ENCODE data around the gene NPPC.

The NPPC gene

DNA sequence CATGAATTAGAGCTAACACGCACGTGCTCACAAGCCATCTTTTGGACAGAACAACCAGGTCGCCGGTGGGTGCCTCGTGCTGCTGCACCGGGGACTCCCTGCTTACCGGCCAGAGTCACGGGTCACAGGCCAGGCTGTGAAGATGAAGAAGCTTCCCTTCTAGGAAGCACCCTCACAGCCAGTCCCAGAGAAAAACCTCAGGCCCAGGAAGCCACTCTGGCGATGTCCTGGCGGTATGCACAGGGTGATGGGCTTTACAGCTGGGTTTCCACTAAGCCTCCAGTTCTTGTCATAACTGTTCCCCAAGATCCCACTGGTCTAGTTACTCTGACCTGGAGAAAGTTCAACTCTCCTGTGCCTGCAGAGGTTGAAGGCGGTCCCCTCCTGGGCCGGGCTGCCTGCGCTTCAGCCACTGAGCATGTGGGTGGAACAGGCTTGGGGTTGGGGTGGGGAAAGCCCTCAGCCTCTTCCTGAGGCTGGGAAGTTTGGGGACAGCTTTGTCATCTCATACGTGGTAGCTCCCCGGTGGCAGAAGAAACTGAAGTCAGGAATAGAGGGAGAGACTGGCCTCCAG, 20.1 kb upstream of the NPPC start:
- Histone ChIP-seq H3K4me3 (ENCODE audit: insufficient read depth, low read length, poor library complexity, severe bottlenecking) (no peak overlapping the region), H3K9me2 (replicated peaks; ENCODE audit: insufficient read depth, low read length) (no peaks in the 10 kb centered on the region), H2AFZ (ENCODE audit: low read depth, low read length, severe bottlenecking) (no peak overlapping the region), H3K9ac (ENCODE audit: low read length) (no peak overlapping the region), H3K9me3 (ENCODE audit: insufficient read depth, low read length) (no peaks in the 10 kb centered on the region), H3K36me3 (ENCODE audit: low read length) (no peaks in the 10 kb centered on the region), H3K79me2 (ENCODE audit: insufficient read depth, low read length) (no peaks in the 10 kb centered on the region), H3K4me2 (ENCODE audit: low read depth, low read length, poor library complexity, severe bottlenecking) (no peak overlapping the region), H3K27ac (ENCODE audit: low read depth, low read length) (no peak overlapping the region), H4K20me1 (ENCODE audit: low read depth, low read length) (no peaks in the 10 kb centered on the region), H3K27me3 (ENCODE audit: low read length) (no peaks in the 10 kb centered on the region), H3F3A (ENCODE audit: insufficient read depth) (no peaks in the 10 kb centered on the region)
- TF ChIP-seq EZH2phosphoT487 (conservative IDR thresholded peaks at IDR 0.05; ENCODE audit: low read length), result no peak

GRCh38 chr2:231942180-231942579, 16.0 kb upstream of the NPPC start:
- H3K36me3 ChIP-seq (ENCODE audit: low read length), result no peaks in the 10 kb centered on the region
- TF ChIP-seq CTCF (IDR thresholded peaks at IDR 0.05; ENCODE audit: insufficient read depth, low read length, poor library complexity, severe bottlenecking), result no peak
- no peak for TF ChIP-seq EZH2phosphoT487 (conservative IDR thresholded peaks at IDR 0.05; ENCODE audit: low read length)
- no peak overlapping the region for H3K4me3 ChIP-seq (ENCODE audit: insufficient read depth, low read length, poor library complexity, severe bottlenecking)
- H3K9ac ChIP-seq (ENCODE audit: low read length), result no peak overlapping the region
- no peak overlapping the region for H3K27ac ChIP-seq (ENCODE audit: low read depth, low read length)
- no peak overlapping the region for H3K4me2 ChIP-seq (ENCODE audit: low read depth, low read length, poor library complexity, severe bottlenecking)
- H3K27me3 ChIP-seq (ENCODE audit: low read length), result no peaks in the 10 kb centered on the region
- H2AFZ ChIP-seq (ENCODE audit: low read depth, low read length, severe bottlenecking), result no peak overlapping the region
- H3K9me3 ChIP-seq (ENCODE audit: insufficient read depth, low read length), result no peaks in the 10 kb centered on the region
- no peaks in the 10 kb centered on the region for H3K79me2 ChIP-seq (ENCODE audit: insufficient read depth, low read length)
- H4K20me1 ChIP-seq (ENCODE audit: low read depth, low read length), result no peaks in the 10 kb centered on the region
- no peaks in the 10 kb centered on the region for H3F3A ChIP-seq (ENCODE audit: insufficient read depth)
- H3K9me2 ChIP-seq (replicated peaks; ENCODE audit: insufficient read depth, low read length), result no peaks in the 10 kb centered on the region

DNA sequence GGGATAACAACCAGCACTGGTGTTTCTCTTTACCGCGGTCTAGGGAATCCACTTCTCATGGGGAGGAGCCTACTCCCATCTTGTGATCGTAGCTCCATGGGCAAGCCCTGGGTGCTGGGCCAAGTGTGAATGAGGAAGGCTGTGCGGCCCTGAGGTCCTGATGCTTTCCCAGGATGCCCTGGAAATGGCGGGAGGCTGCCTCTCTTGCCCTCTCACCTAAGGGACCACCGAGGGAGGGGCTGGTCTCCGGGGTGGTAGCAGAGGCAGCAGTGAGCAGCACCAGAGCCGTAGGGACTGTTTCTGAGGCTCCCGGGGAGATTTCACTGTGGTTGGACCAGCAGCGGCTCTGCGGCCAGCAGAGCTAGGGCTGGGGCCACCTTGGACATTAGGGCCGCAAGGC, 15.5 kb upstream of the NPPC start:
- Histone ChIP-seq H3K9ac (ENCODE audit: low read length) (no peak overlapping the region), H3K4me3 (ENCODE audit: insufficient read depth, low read length, poor library complexity, severe bottlenecking) (no peak overlapping the region), H3K27ac (ENCODE audit: low read depth, low read length) (no peak overlapping the region), H3K9me2 (replicated peaks; ENCODE audit: insufficient read depth, low read length) (no peaks in the 10 kb centered on the region), H4K20me1 (ENCODE audit: low read depth, low read length) (no peaks in the 10 kb centered on the region), H3K36me3 (ENCODE audit: low read length) (no peaks in the 10 kb centered on the region), H2AFZ (ENCODE audit: low read depth, low read length, severe bottlenecking) (no peak overlapping the region), H3F3A (ENCODE audit: insufficient read depth) (no peaks in the 10 kb centered on the region), H3K79me2 (ENCODE audit: insufficient read depth, low read length) (no peaks in the 10 kb centered on the region), H3K27me3 (ENCODE audit: low read length) (no peaks in the 10 kb centered on the region), H3K9me3 (ENCODE audit: insufficient read depth, low read length) (no peaks in the 10 kb centered on the region), H3K4me2 (ENCODE audit: low read depth, low read length, poor library complexity, severe bottlenecking) (no peak overlapping the region)
- TF ChIP-seq EZH2phosphoT487 (conservative IDR thresholded peaks at IDR 0.05; ENCODE audit: low read length) (no peak), CTCF (IDR thresholded peaks at IDR 0.05; ENCODE audit: insufficient read depth, low read length, poor library complexity, severe bottlenecking) (no peak)

- Histone ChIP-seq H2AFZ (ENCODE audit: low read depth, low read length, severe bottlenecking) (no peak overlapping the region), H4K20me1 (ENCODE audit: low read depth, low read length) (no peaks in the 10 kb centered on the region), H3K27ac (ENCODE audit: low read depth, low read length) (no peak overlapping the region), H3K36me3 (ENCODE audit: low read length) (no peaks in the 10 kb centered on the region), H3F3A (ENCODE audit: insufficient read depth) (no peaks in the 10 kb centered on the region), H3K4me2 (ENCODE audit: low read depth, low read length, poor library complexity, severe bottlenecking) (no peak overlapping the region), H3K79me2 (ENCODE audit: insufficient read depth, low read length) (no peaks in the 10 kb centered on the region), H3K9ac (ENCODE audit: low read length) (no peak overlapping the region), H3K9me2 (replicated peaks; ENCODE audit: insufficient read depth, low read length) (no peaks in the 10 kb centered on the region), H3K4me3 (ENCODE audit: insufficient read depth, low read length, poor library complexity, severe bottlenecking) (no peak overlapping the region), H3K9me3 (ENCODE audit: insufficient read depth, low read length) (no peaks in the 10 kb centered on the region), H3K27me3 (ENCODE audit: low read length) (no peaks in the 10 kb centered on the region)
- TF ChIP-seq CTCF (IDR thresholded peaks at IDR 0.05; ENCODE audit: insufficient read depth, low read length, poor library complexity, severe bottlenecking), result no peak
- no peak for TF ChIP-seq EZH2phosphoT487 (conservative IDR thresholded peaks at IDR 0.05; ENCODE audit: low read length)
These were observed 14.6 kb upstream of the NPPC start for GRCh38 chr2:231940795-231941194.
